ENCODE data around the gene EVA1A.

The EVA1A gene

DNA sequence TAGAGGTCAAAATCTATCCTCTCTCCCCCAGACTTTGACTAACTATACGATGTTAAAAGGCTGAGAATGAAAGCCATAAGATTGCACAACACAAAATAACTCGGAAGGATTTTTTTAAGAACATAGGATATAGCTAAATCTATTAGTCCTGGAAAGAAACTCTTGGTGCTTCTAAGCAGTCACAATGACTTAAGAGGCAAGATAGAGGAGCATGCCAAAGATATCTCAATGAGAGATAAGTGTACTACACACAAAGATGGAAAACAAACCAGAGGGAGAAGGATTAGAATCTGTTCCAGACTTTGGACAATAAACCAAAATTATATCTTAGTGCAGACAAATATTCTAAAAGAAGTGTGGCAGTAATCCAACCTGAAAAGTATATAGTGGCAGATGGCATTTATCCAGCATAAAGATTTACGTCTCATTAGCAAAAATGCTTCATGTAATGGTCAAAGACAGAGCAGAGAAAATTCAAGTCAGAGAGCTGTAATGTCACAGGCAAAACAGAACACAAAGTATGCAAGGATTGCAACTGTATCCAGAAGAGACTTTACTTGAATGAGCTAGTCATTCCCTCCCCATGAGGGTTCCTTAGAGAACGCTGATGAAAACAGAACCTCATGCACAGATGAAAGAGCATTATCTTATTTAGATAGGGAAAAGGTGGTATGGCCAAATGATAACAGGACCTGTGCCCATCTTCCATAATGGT is 28.8 kb upstream of the EVA1A start:
- peak; percentile 66 for DNase-seq (ENCODE audit: low read depth)

DNA sequence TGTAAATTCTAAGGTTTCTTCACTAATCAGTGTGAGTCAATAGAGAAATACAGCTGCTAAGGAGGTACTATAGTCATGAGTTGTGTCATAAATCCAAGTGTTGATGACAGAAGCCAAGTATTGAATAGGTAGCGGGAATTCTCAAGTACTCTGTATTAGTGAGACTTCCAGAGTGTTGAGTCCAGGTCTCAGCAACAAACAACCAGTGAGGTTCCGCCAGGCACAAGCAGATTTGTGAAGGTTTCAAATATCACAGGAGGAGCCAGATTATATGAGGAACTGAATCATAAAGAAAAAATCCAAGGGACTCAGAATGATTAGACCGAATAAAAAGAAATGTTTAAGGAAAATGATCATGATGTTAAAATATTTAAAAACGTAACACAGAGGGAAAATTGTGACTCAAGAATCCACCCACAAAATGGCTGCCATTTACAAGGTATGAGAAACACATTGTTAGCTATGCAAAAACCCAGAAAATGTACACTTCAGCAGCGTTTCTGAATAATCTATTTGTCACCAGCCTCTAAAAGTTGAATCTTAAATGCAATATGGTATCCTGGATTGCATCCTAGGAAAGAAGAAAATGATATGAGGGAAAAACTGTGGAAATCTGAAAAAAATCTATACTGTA is 27.3 kb upstream of the EVA1A start:
- DNase-seq (ENCODE audit: low read depth): peak; percentile 81

- no peak for DNase-seq (ENCODE audit: low read depth)
Measured at GRCh38 chr2:75586971-75587370, 26.2 kb upstream of the EVA1A start.

GRCh38 chr2:75582840-75583239 is 22.1 kb upstream of the EVA1A start:
- peak; percentile 70 for DNase-seq (ENCODE audit: low read depth)

- DNase-seq (ENCODE audit: low read depth): no peak
Measured at GRCh38 chr2:75580606-75581005, 19.9 kb upstream of the EVA1A start.

GRCh38 chr2:75580156-75580555 is 19.4 kb upstream of the EVA1A start:
- no peak for DNase-seq (ENCODE audit: low read depth)

- DNase-seq (ENCODE audit: low read depth): no peak
Measured at GRCh38 chr2:75579186-75579585, 18.4 kb upstream of the EVA1A start.

- DNase-seq (ENCODE audit: low read depth): no peak
Measured at GRCh38 chr2:75577280-75577679, 16.5 kb upstream of the EVA1A start.

DNA sequence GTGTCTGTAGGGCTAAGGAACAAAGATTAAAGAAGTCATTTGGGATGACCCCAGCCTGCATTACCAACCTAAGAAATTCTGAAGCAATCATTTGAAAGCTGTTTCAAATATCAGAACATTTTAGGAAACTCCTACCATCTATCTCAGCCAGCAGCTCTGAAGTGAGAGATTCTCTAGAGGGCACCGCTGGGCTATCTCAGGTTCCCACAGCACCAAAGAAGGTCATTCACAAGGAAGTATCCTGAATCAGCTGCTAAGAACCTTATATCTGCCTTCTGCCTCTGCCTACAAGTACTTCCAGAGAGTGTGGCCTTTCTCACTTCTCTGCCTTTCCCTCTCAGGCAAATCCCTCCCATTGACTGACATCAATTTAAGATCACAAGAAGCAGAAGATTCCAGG is 13.4 kb upstream of the EVA1A start:
- DNase-seq (ENCODE audit: low read depth): peak; percentile 64

GRCh38 chr2:75573145-75573878 is 12.6 kb upstream of the EVA1A start:
- DNase-seq (ENCODE audit: low read depth): no peak

- no peak for DNase-seq (ENCODE audit: low read depth)
Measured at GRCh38 chr2:75571730-75572430, 11.1 kb upstream of the EVA1A start.

GRCh38 chr2:75570948-75571729 is 10.4 kb upstream of the EVA1A start:
- DNase-seq (ENCODE audit: low read depth): peak; percentile 51

DNA sequence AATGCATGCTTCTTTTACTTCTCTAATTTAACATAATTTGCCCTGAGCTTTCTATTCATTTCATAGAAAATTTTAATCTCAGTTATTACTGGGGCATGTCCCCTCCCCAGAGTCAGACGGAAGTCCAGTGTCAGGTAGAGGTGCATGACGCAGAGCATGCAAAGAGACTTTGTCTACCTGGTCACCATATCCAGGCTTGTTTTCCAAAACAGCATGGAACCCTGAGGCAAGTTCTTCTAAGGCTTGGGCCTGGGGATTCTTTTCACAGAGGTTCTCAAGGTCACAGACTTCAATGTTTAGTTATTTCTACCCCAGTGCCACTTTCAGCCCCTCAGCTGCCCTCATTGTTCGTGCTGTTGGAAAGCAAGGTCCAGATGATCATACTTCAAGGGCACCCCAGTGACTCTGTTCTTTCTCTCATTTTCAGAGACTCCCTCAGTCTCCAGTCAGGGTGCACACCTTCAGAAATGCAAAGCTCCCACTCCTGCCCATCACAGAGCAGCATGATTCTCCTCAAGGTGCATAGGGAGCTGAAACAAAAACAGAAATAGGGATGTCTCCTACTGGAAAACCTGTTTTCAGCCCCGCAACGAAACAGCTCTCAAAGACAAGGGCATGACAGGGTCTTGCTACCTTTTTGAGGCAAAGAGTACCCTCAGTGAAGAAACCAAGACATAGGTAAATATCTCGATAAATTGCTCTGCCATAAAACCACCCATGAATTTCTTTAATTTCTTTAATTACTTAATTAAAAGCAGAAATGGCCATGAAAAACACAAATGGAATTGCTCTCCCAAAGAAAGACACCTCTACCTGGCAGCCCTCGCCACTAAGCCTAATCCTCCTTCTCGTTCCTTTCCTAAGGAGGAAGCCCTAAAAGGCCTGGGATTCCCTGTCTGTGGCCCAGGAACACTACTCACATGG is 9.5 kb upstream of the EVA1A start:
- no peak for DNase-seq (ENCODE audit: low read depth)

GRCh38 chr2:75569546-75569945 is 8.8 kb upstream of the EVA1A start:
- no peak for DNase-seq (ENCODE audit: low read depth)

DNA sequence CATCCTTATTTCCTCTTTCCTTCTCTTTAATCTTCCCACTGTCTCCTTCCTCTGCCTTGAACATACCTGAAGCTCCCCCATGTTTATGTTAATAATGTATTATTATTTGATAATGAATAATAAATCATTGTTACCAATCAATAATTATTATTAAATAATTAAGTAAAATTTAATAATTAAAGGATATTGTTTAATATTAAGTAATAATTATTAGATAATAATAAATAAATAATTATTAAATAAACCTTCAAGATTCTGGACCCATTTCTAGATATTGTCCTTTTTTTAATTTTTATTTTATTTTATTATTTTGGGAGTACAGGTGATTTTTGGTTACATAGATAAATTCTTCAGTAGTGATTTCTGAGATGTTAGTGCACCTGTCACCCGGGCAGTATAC is 7.4 kb upstream of the EVA1A start:
- DNase-seq (ENCODE audit: low read depth): no peak

- DNase-seq (ENCODE audit: low read depth): peak; percentile 76
Measured at GRCh38 chr2:75565472-75566462, 5.0 kb upstream of the EVA1A start.

- no peak for DNase-seq (ENCODE audit: low read depth)
Measured at GRCh38 chr2:75564713-75565359, 4.1 kb upstream of the EVA1A start.

DNA sequence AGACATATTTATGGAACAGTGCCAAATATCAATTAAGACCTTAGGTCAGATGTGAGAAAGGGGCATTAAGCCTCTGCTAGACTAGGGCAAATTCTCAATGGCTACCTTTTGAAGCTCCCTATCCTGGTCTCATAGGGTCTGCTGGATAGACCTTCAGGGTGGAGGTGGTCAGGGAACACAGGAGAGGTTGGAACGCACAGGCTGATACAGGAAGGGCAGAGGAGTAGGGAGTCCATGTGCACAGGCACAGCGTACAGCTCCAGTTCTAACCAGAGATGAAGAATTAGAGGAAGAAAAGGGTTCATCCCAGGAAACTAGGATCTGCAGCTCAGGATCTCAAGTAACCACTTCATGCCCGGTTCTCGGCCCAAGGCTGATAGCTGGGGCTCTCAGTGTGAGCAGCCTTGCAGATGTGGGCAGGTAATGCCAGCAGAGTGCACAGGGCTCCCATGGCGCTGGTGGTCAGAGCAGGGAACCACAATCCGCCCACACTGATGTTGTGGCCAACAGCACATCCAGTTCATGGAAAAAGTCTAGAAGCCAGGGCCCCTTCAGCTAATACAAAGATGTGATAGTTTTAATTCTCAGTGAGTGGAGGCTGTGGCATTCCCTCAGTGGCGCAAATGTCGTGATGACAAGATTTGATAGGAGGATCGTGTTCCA is 3.4 kb upstream of the EVA1A start:
- DNase-seq (ENCODE audit: low read depth): no peak
